Keratinocyte (primary cell): ENCODE data around the gene ADIG. TPM values are rescaled to one million over a fixed set of nuclear protein-coding genes. Genes with fewer than 3 reads are reported as not detected.

Source experiments
- DNase-seq: peaks from one replicate; pipeline ENCODE4 v3.0.0-alpha.2; 2011; ENCODE audit warnings: low read depth, missing footprints, low spot score
- FAIRE-seq: peaks from 2 replicates; lab custom pipeline; 2011; peaks lifted over from hg19 to GRCh38; lab: Jason Lieb, UNC
- H2AFZ ChIP-seq: 2 replicates; pipeline ENCODE4 v1.6.0; 2012; ENCODE audit warnings: low read length, control low read depth, inconsistent platforms; ENCODE audit not compliant: control insufficient read depth
- H3K27ac ChIP-seq: 2 replicates; pipeline ENCODE4 v1.5.1; 2011; ENCODE audit warnings: low read length; ENCODE audit not compliant: control insufficient read depth, insufficient read depth
- H3K27me3 ChIP-seq: 3 replicates; pipeline ENCODE4 v1.6.0; 2011; ENCODE audit warnings: low read length; ENCODE audit not compliant: control insufficient read depth, insufficient read depth; ENCODE audit errors: extremely low read depth
- H3K36me3 ChIP-seq, 2 experiments: 2 replicates in 1 of 2; 3 replicates in 1 of 2; pipeline ENCODE4 v1.5.1; 2011; ENCODE audit warnings: low read length in 2 of 2, mild to moderate bottlenecking in 1 of 2; ENCODE audit not compliant: control insufficient read depth in 2 of 2, insufficient read depth in 2 of 2; ENCODE audit errors: extremely low read depth in 1 of 2
- H3K4me1 ChIP-seq: 3 replicates; pipeline ENCODE4 v1.5.1; 2011; ENCODE audit warnings: low read length; ENCODE audit not compliant: control insufficient read depth, insufficient read depth; ENCODE audit errors: extremely low read depth
- H3K4me2 ChIP-seq: 3 replicates; pipeline ENCODE4 v1.6.0; 2011; ENCODE audit warnings: low read depth, low read length; ENCODE audit not compliant: control insufficient read depth, insufficient read depth; ENCODE audit errors: extremely low read depth
- H3K4me3 ChIP-seq, 3 experiments: fragments of 200-600 bp in 1 of 3; sonication (generic) in 1 of 3; 2 replicates in 2 of 3; 3 replicates in 1 of 3; pipeline ENCODE4 v1.5.1; 2011 to 2016; ENCODE audit warnings: low read length in 3 of 3, mild to moderate bottlenecking in 3 of 3, control low read depth in 2 of 3, inconsistent platforms in 1 of 3, low read depth in 1 of 3, mixed read lengths in 1 of 3, mixed run types in 1 of 3, moderate library complexity in 1 of 3; ENCODE audit not compliant: control insufficient read depth in 2 of 3, insufficient read depth in 2 of 3; ENCODE audit errors: extremely low read depth in 1 of 3
- H3K79me2 ChIP-seq: 2 replicates; pipeline ENCODE4 v1.6.0; 2012; ENCODE audit warnings: low read length; ENCODE audit not compliant: control insufficient read depth, insufficient read depth
- H3K9ac ChIP-seq: 3 replicates; pipeline ENCODE4 v1.6.0; 2011; ENCODE audit warnings: low read length; ENCODE audit not compliant: control insufficient read depth, insufficient read depth; ENCODE audit errors: extremely low read depth
- H3K9me1 ChIP-seq: 3 replicates; pipeline ENCODE4 v1.6.0; 2011; ENCODE audit warnings: low read length; ENCODE audit not compliant: control insufficient read depth, insufficient read depth; ENCODE audit errors: extremely low read depth
- H3K9me3 ChIP-seq: 2 replicates; pipeline ENCODE4 v1.5.1; 2012; ENCODE audit warnings: low read depth, low read length; ENCODE audit not compliant: control insufficient read depth
- H4K20me1 ChIP-seq: 3 replicates; pipeline ENCODE4 v1.6.0; 2011; ENCODE audit warnings: low read length; ENCODE audit not compliant: control insufficient read depth, insufficient read depth; ENCODE audit errors: extremely low read depth
- CTCF ChIP-seq, 3 experiments: IDR thresholded peaks in 1 of 3; conservative IDR thresholded peaks in 1 of 3; optimal IDR thresholded peaks in 1 of 3; 2 replicates in 2 of 3; 3 replicates in 1 of 3; pipeline versions ENCODE3 to v1.5.1; 2011; ENCODE audit warnings: low read length in 3 of 3, mild to moderate bottlenecking in 3 of 3, moderate library complexity in 2 of 3, control low read depth in 1 of 3, inconsistent platforms in 1 of 3; ENCODE audit not compliant: insufficient read depth in 2 of 3; ENCODE audit errors: extremely low read depth in 1 of 3
- EZH2 ChIP-seq: IDR thresholded peaks from one replicate; pipeline ENCODE4 v1.6.1; 2012; ENCODE audit warnings: inconsistent platforms, mild to moderate bottlenecking, low read length, moderate library complexity
- dilution Hi-C: fragments of 300-500 bp; cut with MboI; formaldehyde crosslinking; loops from one replicate; pipeline ENCODE4 v1.7.0; 2020; ENCODE audit warnings: low sequenced_read_pairs; ENCODE audit not compliant: extremely low pct_ligation_motif_present
- polyA plus RNA-seq, 5 experiments: library from polyadenylated mRNA; depleted of rRNA in 3 of 5; stranded (reverse) in 3 of 5; stranded (forward) in 1 of 5; unstranded in 1 of 5; fragments of >200 nt; gene quantifications; 1 replicate in 1 of 5; 2 replicates in 3 of 5; 3 replicates in 1 of 5; pipeline versions ENCODE4 v1.2.1 to v1.2.3, GENCODE V29; 2011 to 2012; ENCODE audit warnings: missing spikeins in 2 of 5, low read depth in 1 of 5, low replicate concordance in 1 of 5

ADIG gene
- polyA plus RNA-seq, 1 donor (not counting 4 experiments of a cell fraction or from before 2014, with no cell fraction given): not detected

- H3K4me1 ChIP-seq: peaks cover 7% of the 10 kb centered on the region
- H3K27ac ChIP-seq: no peak overlapping the region
- no peaks in the 10 kb centered on the region for H4K20me1 ChIP-seq
- H3K9me3 ChIP-seq: no peaks in the 10 kb centered on the region
- no peak overlapping the region for H3K9ac ChIP-seq
- H3K79me2 ChIP-seq: no peaks in the 10 kb centered on the region
- H2AFZ ChIP-seq: no peak overlapping the region
- no peaks in the 10 kb centered on the region for H3K36me3 ChIP-seq
- dilution Hi-C loops: no loop called here
- FAIRE-seq (no peak), DNase-seq (no peak)
- H3K4me3 ChIP-seq: no peak overlapping the region
- TF ChIP-seq CTCF (optimal IDR thresholded peaks at IDR 0.05 in 1 of 3, IDR thresholded peaks at IDR 0.05 in 1 of 3, conservative IDR thresholded peaks at IDR 0.05 in 1 of 3; ENCODE audit: extremely low read depth in 1 of 3, insufficient read depth in 2 of 3, low read length in 3 of 3): no peak
- no peak for TF ChIP-seq EZH2
- H3K9me1 ChIP-seq: no peaks in the 10 kb centered on the region
- H3K27me3 ChIP-seq: peaks cover 5% of the 10 kb centered on the region
- H3K4me2 ChIP-seq: no peak overlapping the region
Measured at GRCh38 chr20:38617830-38618196, 36.8 kb downstream of the ADIG start.

- TF ChIP-seq EZH2: no peak
- TF ChIP-seq CTCF (optimal IDR thresholded peaks at IDR 0.05 in 1 of 3, IDR thresholded peaks at IDR 0.05 in 1 of 3, conservative IDR thresholded peaks at IDR 0.05 in 1 of 3; ENCODE audit: extremely low read depth in 1 of 3, insufficient read depth in 2 of 3, low read length in 3 of 3): no peak
- H2AFZ ChIP-seq: no peak overlapping the region
- H3K27me3 ChIP-seq: peaks cover 5% of the 10 kb centered on the region
- H3K9me1 ChIP-seq: no peaks in the 10 kb centered on the region
- H3K4me2 ChIP-seq: no peak overlapping the region
- H3K9ac ChIP-seq: no peak overlapping the region
- FAIRE-seq (no peak), DNase-seq (no peak)
- no peak overlapping the region for H3K4me3 ChIP-seq
- H4K20me1 ChIP-seq: no peaks in the 10 kb centered on the region
- no peaks in the 10 kb centered on the region for H3K79me2 ChIP-seq
- H3K36me3 ChIP-seq: no peaks in the 10 kb centered on the region
- no peaks in the 10 kb centered on the region for H3K9me3 ChIP-seq
- peaks cover 7% of the 10 kb centered on the region for H3K4me1 ChIP-seq
- dilution Hi-C loops: no loop called here
- H3K27ac ChIP-seq: no peak overlapping the region
Measured at GRCh38 chr20:38620441-38620840, 39.4 kb downstream of the ADIG start.
